ENCODE data around the gene HIP1R.

HIP1R gene

DNA sequence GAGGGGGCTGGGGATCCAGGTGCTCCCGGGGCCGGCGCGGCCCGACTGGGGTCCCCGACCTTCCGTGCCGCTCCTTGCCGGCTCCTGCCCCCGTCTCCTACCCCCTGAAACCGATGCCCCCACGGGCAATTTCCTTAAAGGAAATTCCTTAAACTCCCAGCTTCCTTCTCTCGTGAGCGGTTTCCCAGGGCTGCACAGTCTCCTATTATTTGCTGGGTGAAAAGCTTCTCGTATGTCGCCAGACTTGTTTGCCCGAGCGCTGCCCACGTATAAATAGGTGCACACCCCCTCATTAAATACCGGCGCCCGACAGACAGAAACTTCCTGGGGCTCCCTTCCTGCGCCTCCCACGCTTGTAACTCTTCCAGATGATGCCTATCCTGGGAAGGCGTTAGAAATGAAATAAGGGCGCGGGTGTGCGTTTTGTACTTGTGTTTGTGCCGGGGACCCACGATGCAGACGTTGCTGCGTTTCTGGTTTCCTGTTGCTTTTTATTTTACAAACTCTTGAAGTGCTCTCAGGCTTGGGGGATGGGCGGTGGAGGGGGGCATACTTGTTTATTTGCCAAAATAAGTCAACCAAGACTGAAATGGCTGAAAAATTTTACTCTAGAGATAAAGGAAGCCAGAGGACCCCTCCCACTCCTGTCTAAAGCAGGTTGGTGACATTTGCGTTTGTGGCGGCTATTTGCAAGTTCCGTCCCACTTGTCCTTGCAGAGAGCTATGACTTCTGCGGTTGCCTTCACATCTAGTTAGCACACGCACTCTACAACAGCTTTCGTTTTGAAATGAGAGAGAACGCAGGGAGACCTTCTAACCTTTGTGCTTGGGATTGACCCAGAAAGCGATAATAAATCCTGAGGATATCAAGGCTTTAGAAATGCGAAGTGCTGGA, 1.0 kb downstream of the HIP1R start:
- TF ChIP-seq, protein P1, sequence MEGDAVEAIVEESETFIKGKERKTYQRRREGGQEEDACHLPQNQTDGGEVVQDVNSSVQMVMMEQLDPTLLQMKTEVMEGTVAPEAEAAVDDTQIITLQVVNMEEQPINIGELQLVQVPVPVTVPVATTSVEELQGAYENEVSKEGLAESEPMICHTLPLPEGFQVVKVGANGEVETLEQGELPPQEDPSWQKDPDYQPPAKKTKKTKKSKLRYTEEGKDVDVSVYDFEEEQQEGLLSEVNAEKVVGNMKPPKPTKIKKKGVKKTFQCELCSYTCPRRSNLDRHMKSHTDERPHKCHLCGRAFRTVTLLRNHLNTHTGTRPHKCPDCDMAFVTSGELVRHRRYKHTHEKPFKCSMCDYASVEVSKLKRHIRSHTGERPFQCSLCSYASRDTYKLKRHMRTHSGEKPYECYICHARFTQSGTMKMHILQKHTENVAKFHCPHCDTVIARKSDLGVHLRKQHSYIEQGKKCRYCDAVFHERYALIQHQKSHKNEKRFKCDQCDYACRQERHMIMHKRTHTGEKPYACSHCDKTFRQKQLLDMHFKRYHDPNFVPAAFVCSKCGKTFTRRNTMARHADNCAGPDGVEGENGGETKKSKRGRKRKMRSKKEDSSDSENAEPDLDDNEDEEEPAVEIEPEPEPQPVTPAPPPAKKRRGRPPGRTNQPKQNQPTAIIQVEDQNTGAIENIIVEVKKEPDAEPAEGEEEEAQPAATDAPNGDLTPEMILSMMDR (IDR thresholded peaks at IDR 0.05) = no peak
- Histone ChIP-seq H3K27ac (peak overlapping the region; percentile 67 to 77), H3K4me1 (peaks cover 0 to 18% (median 11%) of the 10 kb centered on the region in 4 donors), H3K27me3 (no peaks in the 10 kb centered on the region), H3K9me3 (no peaks in the 10 kb centered on the region), H3K36me3 (no peaks in the 10 kb centered on the region), H3K4me3 (peak overlapping the region; percentile 81 to 91)
- intact Hi-C loops (cut with DNase I; ENCODE audit: low total_unique reads) = no loop called here
- DNase-seq = peak in 1 of 2 donors; percentile 64

DNA sequence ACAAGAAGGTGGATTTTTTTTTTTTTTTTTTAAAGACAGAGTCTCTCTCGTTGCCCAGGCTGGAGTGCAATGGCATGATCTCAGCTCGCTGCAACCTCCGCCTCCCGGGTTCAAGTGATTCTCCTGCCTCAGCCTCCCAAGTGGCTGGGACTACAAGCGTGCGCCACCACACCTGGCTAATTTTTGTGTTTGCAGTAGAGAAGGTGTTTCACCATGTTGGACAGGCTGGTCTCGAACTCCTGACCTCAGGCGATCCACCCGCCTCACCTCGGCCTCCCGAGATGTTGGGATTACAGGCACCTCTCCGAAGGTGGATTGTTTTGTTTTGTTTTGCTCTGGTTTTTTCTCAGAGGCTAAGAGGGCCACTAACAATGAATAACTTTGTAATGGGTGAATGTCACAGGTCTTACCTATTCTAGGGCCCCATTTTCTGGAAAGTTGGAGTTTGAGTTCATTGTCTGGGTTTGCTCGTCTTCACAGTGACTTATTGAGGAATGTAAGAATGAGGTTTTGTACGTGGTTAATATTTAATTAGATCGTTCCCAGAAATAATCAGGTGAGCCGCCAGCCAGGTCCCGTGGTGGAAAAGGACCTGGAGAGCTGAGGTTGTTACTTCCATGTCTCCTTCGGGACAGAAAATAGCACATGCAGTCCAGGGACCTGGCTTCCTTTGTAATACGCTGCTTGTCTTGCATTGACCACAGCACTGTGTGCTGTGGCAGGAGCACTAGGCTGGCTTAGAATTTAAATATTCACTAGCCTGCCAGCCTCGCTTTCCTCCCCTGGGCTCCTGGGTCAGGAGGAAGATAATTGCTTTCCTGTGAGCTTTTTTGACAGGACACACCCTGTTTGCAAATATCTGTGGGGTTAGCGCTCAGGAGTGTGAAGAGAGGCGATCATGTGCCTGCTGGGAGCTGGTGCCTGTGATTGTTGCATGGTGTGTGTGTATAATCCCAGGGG, 2.3 kb downstream of the HIP1R start:
- no peak overlapping the region for H3K4me3 ChIP-seq
- peak overlapping the region in 1 of 2 donors; percentile 67 for H3K27ac ChIP-seq

DNA sequence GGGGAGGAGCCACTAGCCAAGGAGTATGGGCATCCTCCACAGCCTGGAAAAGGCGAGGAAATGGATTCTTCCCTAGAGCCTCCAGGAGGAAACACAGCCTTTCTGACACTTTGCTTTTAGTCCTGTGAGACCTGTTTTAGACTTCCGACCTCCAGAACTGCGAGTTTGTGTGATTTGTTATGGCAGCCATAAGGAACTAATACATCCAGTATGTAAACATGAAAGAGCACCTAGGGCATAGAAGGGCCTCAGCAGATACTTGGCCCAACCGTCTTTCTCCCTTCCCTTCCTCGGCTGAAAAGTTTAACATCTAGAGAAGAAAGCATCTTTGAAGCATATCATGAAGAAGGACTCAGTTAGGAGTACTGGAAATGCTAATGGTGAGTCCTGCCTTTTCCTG, 3.6 kb downstream of the HIP1R start:
- Histone ChIP-seq H3K4me1 (peaks cover 0 to 33% (median 15%) of the 10 kb centered on the region in 4 donors), H3K9me3 (no peaks in the 10 kb centered on the region), H3K27ac (no peak overlapping the region), H3K4me3 (no peak overlapping the region), H3K27me3 (no peaks in the 10 kb centered on the region), H3K36me3 (no peaks in the 10 kb centered on the region)
- intact Hi-C loops (cut with DNase I; ENCODE audit: low total_unique reads) = no loop called here
- DNase-seq = no peak
- TF ChIP-seq, protein P1 (IDR thresholded peaks at IDR 0.05) = no peak

More for the DNA sequence above, 2.3 kb downstream of the HIP1R start:
- Histone ChIP-seq H3K27me3 (no peaks in the 10 kb centered on the region), H3K9me3 (no peaks in the 10 kb centered on the region), H3K36me3 (no peaks in the 10 kb centered on the region), H3K4me1 (peaks cover 0 to 28% (median 15%) of the 10 kb centered on the region in 4 donors)
- DNase-seq = no peak
- intact Hi-C loops (cut with DNase I; ENCODE audit: low total_unique reads) = no loop called here
- TF ChIP-seq, protein P1 (IDR thresholded peaks at IDR 0.05) = no peak

DNA sequence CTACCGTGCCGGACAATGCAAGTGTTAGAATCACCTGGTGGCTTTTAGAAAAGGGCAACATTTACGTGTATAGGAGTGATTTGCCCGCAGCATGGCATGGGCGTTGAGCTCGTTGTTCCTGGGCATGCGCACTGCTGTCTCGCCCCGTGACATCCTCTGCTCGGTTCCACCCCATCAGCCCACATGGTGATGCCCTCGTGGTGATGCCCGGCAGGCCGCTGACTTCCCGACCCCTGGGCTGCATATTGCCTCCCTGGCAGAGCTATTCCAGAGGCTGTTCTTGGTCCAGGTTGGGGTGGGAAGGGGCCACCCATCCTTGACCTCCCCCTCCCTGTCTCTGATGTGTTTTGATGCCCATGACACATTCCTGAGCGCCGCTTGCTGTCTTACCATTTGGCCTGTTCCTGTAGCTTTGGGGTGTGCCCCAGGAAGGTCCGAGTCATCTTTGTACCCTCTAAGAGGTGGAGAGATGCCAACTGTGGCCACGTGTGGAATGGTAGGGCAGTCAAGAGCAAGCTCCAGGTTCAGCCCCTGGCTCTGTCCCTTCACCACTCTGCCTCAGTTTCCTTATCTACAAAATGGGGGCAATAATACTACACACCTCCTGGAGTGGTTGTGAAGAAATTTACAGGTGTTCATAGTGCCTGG, 4.8 kb downstream of the HIP1R start:
- peaks cover 0 to 41% (median 8%) of the 10 kb centered on the region in 4 donors for H3K4me1 ChIP-seq
- no peak overlapping the region for H3K27ac ChIP-seq
- no peaks in the 10 kb centered on the region for H3K27me3 ChIP-seq
- intact Hi-C loops (cut with DNase I; ENCODE audit: low total_unique reads) = no loop called here
- H3K9me3 ChIP-seq = no peaks in the 10 kb centered on the region
- no peak overlapping the region for H3K4me3 ChIP-seq
- no peaks in the 10 kb centered on the region for H3K36me3 ChIP-seq
- no peak for DNase-seq
- TF ChIP-seq, protein P1 (IDR thresholded peaks at IDR 0.05) = no peak
